Prostate gland (tissue), 2 donors: ENCODE results near the gene HBB. TPM values are rescaled to one million over a fixed set of nuclear protein-coding genes. Genes with fewer than 3 reads are reported as not detected.

ENCODE experiments used
- DNase-seq: peaks from one replicate; pipeline ENCODE4 v3.0.0-alpha.2; 2019; ENCODE audit warnings: low spot score
- H3K27ac ChIP-seq, 2 donors: fragments of 200-600 bp; sonication (generic); 2 replicates each; pipeline ENCODE4 v1.5.1; 2017 to 2019
- H3K27me3 ChIP-seq: fragments of 200-600 bp; sonication (generic); replicated peaks from 2 replicates; pipeline ENCODE4 v1.5.1; 2019; ENCODE audit not compliant: insufficient read depth
- H3K36me3 ChIP-seq, 2 donors: fragments of 200-600 bp; sonication (generic); 1 replicate in 1 of 2; 2 replicates in 1 of 2; pipeline versions ENCODE4 v1.5.1 to v1.8.1; 2017 to 2019
- H3K4me1 ChIP-seq: fragments of 200-600 bp; sonication (generic); replicated peaks from 2 replicates; pipeline ENCODE4 v1.5.1; 2019
- H3K4me3 ChIP-seq, 2 donors: fragments of 200-600 bp; sonication (generic); 2 replicates each; pipeline ENCODE4 v1.5.1; 2017 to 2019
- H3K9me3 ChIP-seq: fragments of 200-600 bp; sonication (generic); 2 replicates; pipeline ENCODE4 v1.5.1; 2017
- CTCF ChIP-seq, 4 experiments: fragments of 200-600 bp in 2 of 4; fragments of 450-650 bp in 2 of 4; sonication (generic) in 2 of 4; IDR thresholded peaks; 1 replicate in 3 of 4; 2 replicates in 1 of 4; pipeline ENCODE4 v1.5.1; 2016 to 2019; ENCODE audit warnings: antibody characterized with exemption in 4 of 4, mild to moderate bottlenecking in 2 of 4, moderate library complexity in 2 of 4
- POLR2A ChIP-seq: fragments of 450-650 bp; IDR thresholded peaks from one replicate; pipeline ENCODE4 v1.6.1; 2016; ENCODE audit warnings: antibody characterized with exemption, mild to moderate bottlenecking
- POLR2AphosphoS5 ChIP-seq: sonication (generic); formaldehyde crosslinking; IDR thresholded peaks from one replicate; pipeline ENCODE4 v1.6.1; 2017; ENCODE audit warnings: antibody characterized with exemption
- WGBS: methylation state at CpG from one replicate; pipeline ENCODE4 v1.1.5; 2018; 5-methylcytosine and 5-hydroxymethylcytosine counted together
- intact Hi-C: fragments of 100-400 bp; cut with DNase I; formaldehyde crosslinking; loops from one replicate; pipeline ENCODE4 v1.14.2; 2022
- total RNA-seq, 2 donors: library from RNA; depleted of rRNA; stranded (reverse); fragments of >200 nt; gene quantifications; one replicate each; pipeline ENCODE4 v1.1.0, GENCODE V29; 2016

HBB gene
- total RNA-seq, 2 donors from 2014 or later = 9.5 to 15.7 TPM

DNA sequence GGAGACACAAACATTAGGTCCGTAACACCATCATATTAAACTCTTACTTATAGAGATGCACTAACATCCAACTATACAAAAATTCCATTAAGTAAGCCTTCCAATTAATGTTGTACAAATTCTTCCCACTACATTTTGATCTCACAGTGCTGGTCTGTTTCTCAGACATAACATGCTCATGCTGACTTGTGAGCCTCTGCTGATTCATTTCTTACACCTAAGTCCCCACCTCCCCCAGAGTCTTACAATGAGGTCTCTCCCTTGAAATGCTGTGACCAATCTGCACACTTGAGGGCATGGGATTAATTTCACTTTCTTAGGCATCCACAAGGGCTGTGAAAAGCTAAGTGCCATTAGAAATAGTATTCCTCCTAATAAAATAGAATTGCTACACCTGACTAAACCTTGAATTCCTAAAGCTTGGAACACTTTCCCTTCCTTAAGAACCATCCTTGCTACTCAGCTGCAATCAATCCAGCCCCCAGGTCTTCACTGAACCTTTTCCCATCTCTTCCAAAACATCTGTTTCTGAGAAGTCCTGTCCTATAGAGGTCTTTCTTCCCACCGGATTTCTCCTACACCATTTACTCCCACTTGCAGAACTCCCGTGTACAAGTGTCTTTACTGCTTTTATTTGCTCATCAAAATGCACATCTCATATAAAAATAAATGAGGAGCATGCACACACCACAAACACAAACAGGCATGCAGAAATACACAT lies 20.8 kb upstream of the HBB start:
- H3K36me3 ChIP-seq = no peaks in the 10 kb centered on the region
- H3K4me3 ChIP-seq = no peak overlapping the region
- H3K4me1 ChIP-seq = no peaks in the 10 kb centered on the region
- 76% methylated on average over 3 of the region's 3 CpGs for WGBS
- no peak for DNase-seq
- no peaks in the 10 kb centered on the region for H3K27me3 ChIP-seq
- no peak for TF ChIP-seq POLR2AphosphoS5
- no peak for TF ChIP-seq POLR2A
- TF ChIP-seq CTCF (IDR thresholded peaks at IDR 0.05) = no peak
- H3K9me3 ChIP-seq = no peaks in the 10 kb centered on the region
- intact Hi-C loops = no loop called here
- H3K27ac ChIP-seq = no peak overlapping the region

GRCh38 chr11:5246772-5247471 lies 20.1 kb upstream of the HBB start:
- no peak overlapping the region for H3K4me3 ChIP-seq
- intact Hi-C loops = no loop called here
- no peaks in the 10 kb centered on the region for H3K4me1 ChIP-seq
- H3K9me3 ChIP-seq = no peaks in the 10 kb centered on the region
- TF ChIP-seq POLR2A = no peak
- TF ChIP-seq CTCF (IDR thresholded peaks at IDR 0.05) = no peak
- no peak for TF ChIP-seq POLR2AphosphoS5
- no peaks in the 10 kb centered on the region for H3K27me3 ChIP-seq
- 76% methylated on average over 6 of the region's 6 CpGs for WGBS
- DNase-seq = no peak
- no peaks in the 10 kb centered on the region for H3K36me3 ChIP-seq
- no peak overlapping the region for H3K27ac ChIP-seq

DNA sequence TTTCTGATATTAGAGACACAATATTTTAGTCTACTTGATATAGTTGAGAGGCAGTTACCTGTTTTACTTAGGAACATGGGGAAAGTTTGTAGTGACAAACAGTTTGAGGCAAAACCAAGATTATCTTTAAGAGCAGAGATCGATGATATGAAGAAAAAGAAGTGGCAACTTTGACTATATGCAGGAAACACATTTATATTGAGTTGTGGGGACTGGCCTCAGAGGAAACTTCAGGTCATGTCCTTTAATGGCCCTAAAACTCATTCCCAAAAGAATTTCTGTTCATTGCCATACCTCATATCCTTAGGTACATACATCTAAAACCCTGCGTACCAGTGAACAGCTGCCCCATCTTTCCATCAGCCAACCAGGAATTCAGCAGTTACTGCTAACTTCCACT lies 18.3 kb upstream of the HBB start:
- WGBS = 83% methylated on average over 2 of the region's 2 CpGs
- no peak for DNase-seq
- H3K27ac ChIP-seq = no peak overlapping the region
- intact Hi-C loops = no loop called here
- no peaks in the 10 kb centered on the region for H3K4me1 ChIP-seq
- no peaks in the 10 kb centered on the region for H3K36me3 ChIP-seq
- H3K9me3 ChIP-seq = no peaks in the 10 kb centered on the region
- no peak overlapping the region for H3K4me3 ChIP-seq
- TF ChIP-seq POLR2A (no peak), POLR2AphosphoS5 (no peak), CTCF (IDR thresholded peaks at IDR 0.05) (no peak)
- no peaks in the 10 kb centered on the region for H3K27me3 ChIP-seq

- Histone ChIP-seq H3K4me3 (no peak overlapping the region), H3K9me3 (no peaks in the 10 kb centered on the region), H3K27ac (no peak overlapping the region), H3K4me1 (no peaks in the 10 kb centered on the region), H3K36me3 (no peaks in the 10 kb centered on the region), H3K27me3 (no peaks in the 10 kb centered on the region)
- intact Hi-C loops = no loop called here
- WGBS = 90% methylated on average over 4 of the region's 4 CpGs
- no peak for TF ChIP-seq POLR2AphosphoS5
- no peak for TF ChIP-seq CTCF (IDR thresholded peaks at IDR 0.05)
- no peak for TF ChIP-seq POLR2A
- DNase-seq = no peak
These were observed 16.9 kb upstream of the HBB start for GRCh38 chr11:5243816-5244180.
